NOMO-1 (cell line): ENCODE data around the gene TOM1.

Experiments
- DNase-seq, 2 experiments: peaks; one replicate each; lab custom pipeline; 2025; ENCODE audit not compliant: unreplicated experiment in 2 of 2; lab: John Stamatoyannopoulos, UW

The TOM1 gene

DNA sequence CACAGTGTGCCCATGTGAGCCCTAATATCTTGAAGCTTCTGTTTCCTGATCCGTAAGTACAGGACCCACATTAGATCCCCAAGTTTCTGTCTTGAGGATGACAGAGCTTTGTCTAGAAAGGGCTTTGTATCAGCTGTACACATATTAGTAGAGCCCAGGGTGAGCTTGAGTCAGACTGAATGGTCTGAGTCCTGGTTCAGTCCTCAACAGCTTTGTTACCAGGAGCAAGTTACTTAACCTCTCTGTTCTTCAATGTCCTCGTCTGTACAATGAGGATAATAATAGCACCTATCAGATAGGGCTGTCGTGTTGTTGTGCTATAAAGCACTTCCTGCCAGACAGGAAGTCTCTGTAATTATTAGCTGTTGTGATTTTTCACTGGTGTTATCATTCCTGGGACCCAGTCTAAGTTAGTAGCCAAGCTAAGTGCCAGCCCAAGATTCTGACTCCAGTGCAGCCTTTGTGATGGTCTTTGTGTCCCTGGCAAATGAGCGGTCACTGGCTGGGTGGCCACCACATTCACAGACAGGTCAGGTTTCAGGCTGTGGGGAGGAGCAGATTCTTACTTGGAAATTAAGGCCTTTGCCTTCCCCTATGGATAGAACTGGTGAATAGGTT is 6.8 kb downstream of the TOM1 start:
- DNase-seq = no peak

DNA sequence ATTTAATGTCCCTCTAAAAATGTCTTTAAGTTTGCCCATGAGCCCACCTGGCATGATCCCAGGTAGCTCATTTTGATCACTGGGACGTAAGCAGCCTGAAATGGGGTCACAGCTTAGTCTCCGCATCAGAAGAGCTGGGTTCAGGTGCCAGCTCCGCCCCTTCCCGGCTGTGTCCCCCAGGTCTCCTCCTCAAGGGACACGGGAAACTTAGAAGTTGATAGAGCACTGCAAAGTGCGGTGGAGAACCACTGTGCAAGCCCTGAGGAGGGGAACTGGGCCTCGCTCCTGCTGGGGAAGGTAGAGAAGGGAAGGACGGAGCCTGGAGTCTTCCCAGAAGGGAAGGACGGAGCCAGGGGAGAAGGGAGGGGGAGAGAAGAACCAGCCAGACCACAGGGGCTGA is 7.7 kb downstream of the TOM1 start:
- DNase-seq = no peak

DNA sequence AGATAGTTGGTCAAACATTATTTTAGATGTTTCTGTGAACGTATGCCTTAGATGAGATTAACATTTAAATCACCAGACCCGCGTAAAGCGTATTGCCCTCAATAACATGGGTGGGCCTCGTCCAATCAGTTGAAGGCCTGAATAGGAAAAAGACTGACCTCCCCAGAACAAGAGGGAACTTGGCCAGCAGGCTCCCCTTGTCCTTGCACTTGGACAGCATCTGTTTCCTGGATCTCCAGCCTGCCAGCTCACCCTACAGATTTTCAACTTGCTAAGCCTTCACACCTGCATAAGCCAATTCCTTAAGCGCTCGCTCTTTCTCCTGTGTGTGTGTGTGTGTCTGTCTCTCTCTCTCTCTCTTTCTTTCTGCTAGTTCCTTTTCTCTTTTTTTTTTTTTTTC is 8.2 kb downstream of the TOM1 start:
- no peak for DNase-seq

DNA sequence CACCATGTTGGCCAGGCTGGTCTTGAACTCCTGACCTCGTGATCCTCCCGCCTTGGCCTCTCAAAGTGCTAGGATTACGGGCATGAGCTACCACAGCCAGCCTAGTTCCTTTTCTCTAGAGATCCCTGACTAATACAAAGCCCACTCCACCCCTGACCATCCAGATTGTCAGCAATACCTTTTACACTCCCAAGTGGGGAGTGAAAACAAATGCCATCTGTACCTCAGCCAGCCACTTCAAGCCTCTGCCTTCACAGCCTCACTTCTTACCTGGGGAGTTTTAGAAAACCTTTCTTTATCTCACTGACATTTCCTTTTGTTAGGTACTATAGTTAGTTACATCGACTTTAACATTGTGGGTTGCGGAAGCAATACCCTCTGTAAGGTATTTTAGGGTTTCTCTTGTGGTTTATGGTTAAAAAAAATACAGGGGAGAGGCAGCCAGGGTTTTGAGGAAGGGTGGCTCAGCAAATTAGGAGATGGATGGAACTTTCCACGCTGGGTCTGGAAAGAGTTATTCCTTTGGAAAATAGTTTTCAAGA is 8.9 kb downstream of the TOM1 start:
- DNase-seq = peak in 1 of 2 experiments; percentile 51

DNA sequence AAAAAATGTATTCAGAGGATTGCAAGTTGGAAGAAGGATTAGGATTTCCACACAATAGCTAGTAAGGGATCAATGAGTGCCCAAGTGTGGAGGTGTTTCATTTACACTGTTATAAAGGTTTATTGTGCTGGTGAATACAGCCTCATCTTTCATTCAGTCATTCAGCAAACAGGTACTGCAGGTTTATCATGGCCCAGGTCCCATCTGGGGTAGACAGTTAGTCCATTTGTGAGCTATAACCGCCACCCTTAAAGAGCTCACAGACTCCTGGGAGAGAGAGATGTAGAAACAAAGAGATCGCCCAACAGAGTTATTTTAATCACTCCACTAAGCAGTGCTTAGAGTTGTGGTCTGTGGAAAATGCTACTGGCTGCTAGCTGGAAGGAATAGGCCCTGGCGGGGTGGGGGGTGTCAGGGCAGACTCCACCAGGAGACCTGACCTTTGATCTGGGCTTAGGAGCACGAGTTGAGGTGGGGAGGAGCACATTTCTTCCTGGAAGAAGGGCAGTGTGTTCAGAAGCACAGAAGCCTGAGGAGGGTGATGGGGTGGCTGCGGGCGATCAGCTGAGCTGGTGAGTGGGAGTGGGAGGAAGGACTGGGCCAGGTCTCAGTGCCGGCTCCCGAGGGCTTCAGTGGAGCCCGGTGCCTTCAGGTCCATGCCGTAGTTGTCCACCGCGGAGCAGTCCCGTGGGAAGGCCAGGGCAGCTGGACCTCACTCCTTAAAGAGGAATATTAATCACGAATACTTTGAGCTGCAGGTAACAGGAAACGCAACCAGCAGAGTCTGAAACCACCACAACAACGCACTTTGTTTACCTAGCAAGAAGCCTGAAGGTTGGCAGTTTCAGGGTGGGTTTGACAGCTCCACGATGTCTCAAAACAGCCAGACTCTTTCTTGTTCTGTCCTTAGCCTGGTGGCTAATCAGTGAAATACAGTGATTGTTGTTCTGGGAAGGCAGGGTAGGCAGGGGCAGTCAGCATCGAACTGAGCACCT is 11.2 kb downstream of the TOM1 start:
- DNase-seq = no peak

DNA sequence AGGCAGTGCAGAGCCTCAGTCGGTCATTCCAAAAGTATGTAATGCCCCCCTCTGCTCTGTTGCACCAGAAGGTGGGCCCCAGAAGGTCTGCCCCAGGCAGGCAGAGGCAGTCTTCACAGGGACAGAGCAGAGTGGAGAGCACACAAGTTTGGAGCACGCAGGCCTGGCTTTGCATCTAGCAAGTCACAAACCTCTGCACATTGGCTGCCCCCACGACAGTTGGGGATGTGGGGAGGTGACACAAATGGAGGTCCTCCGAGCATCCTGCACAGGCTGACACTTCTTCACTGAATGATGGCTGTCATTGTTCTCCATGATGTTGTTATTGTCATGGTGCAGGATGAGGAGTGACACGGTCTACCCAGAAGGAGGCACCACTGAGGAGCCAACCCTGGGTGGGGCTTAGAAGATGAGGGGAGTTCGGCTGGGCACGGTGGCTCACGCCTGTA is 11.9 kb downstream of the TOM1 start:
- no peak for DNase-seq

DNA sequence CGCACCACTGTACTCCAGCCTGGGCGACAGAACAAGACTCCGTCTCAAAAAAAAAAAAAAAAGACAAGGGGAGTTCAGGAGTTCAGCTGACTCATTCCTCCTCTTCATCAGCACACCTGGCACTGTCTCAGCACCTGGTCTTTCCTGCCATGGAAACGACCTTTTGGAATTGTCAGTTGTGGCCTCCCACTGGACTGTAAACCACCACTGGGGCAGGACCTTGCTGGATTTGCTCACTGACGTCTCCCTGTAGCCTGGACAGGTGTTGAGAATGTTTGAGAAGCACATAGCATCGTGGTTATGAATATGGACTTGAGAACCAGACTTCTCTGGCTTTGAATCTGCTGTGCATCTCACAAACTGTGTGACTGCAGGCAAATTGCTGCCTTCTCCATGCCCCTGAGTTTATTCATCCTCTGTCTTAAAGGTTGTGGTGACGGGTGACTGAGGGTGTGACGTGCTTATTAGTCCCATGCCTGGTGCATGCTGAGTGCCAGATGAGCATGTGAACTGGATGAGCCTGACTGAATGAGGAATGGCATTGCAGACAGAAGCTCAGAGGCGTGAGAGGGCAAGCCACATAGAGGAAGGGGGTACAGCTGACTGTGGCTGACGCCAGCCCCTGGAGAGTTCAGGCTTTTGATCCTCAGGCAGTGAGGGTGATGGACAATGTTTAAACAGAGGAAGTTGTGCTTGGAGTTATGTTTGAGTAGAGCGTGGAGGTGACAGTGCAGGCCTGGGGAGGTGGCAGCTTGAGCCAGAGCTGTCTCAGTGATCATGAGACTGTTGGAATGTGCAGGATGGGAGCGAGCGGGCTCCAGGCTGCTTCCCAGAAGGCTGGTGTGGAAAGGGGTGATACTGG is 12.7 kb downstream of the TOM1 start:
- DNase-seq = no peak

DNA sequence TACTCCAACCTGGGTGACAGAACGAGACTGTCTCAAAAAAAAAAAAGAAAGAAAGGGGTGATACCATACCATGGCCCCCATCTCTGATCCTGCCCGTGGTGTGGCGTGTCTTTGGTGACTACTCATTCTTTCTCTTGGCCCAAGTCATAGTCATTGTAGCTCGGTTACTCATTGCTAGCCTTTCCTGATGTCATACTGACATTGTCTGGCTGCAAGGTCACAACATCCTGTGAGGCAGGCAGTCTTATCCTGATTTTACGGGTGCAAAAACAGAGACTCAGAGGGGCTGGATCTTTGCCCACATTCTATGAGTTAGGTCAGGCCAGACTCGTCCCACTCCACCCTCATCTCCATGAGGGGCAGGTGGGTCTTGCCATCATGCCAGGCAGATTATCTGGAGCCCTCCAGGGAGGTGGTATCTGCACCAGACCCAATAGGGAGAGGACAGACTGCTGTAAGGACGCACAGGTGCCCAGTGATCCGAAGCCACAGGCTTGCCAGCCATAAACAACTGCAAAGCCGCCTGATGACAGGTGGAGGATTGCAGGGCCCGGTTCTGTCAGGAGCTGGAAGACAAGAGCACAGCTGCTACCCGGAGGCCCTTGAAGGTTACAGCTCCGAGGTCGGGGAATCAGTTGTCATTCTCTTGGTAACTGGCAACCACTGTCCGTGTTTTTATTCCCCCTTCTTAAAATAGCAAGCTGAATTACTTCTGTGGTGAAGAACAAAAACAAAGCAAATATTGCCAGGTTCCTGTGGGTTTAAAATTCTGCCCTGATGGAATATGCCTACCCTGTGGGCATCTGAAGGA is 13.8 kb downstream of the TOM1 start:
- DNase-seq = no peak

DNA sequence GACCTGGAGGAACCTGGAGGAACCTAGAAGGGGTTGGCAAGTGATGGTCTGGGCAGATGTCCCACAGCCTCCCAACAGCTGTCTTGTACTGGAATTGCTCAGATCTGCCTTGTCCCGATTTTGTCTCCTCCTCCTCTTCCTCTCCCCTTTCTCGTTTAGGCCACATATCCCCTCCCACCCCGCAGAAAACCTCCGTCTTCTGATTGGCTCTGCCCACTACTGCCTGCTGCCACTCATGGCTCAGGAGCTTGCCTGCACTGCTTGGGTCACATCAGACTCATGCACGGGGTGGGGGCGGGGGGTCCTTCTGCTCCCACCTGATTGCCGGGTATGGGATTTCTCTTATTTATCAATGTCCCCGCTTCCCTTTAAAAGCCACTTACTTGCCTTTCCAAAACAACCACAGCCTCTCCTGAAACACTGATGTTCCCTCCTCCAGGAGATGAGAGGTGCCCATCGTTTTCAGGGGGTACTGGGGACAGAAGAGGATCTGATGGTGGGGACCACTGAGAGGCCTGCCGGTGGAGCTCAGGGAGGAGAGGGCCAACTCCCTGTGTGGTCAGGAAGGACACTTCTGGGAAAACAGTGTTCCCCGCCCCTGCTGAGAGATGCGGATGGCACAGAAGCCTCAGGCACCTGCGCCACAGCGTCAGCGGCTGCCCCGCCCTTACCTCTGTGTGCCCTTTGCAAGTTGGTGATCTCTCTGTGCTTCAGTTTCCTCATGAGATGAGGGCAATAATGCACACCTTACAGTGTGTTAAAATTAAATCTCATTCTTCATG is 14.7 kb downstream of the TOM1 start:
- no peak for DNase-seq

DNA sequence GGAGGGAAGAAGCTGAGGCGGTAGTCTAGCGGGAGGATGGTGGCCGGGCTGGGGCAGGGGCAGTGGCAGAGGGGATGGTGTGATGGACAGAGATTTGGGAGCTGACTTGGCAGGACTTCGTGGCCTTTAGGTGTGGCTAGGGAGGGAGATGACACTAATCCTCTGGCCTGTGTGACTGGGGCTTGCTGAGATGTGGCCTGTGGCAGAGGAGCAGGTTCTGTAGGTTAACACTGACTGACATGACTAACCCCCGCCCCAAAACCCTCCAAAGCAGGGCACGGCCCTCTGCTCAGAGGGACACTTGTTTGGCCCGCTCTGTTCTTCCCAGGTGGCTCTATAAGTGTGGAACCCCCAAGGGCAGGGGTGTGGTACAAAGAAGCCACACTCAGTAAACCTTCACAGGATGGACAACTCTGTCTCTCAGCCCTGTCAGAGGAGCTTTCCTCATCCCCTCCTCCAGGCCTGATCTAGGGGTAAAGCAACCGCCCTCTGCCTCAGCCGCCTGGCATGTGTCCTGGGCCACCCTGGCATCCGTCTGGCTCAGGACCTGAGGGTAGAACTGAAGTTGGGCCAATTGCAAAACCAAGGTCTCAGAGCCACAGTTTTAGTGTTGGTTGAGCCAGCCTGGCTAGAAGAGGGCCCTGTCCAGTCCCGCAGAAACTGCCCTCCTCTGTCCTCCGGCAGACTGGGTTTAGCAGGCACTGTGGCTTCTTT is 15.6 kb downstream of the TOM1 start:
- DNase-seq = no peak

DNA sequence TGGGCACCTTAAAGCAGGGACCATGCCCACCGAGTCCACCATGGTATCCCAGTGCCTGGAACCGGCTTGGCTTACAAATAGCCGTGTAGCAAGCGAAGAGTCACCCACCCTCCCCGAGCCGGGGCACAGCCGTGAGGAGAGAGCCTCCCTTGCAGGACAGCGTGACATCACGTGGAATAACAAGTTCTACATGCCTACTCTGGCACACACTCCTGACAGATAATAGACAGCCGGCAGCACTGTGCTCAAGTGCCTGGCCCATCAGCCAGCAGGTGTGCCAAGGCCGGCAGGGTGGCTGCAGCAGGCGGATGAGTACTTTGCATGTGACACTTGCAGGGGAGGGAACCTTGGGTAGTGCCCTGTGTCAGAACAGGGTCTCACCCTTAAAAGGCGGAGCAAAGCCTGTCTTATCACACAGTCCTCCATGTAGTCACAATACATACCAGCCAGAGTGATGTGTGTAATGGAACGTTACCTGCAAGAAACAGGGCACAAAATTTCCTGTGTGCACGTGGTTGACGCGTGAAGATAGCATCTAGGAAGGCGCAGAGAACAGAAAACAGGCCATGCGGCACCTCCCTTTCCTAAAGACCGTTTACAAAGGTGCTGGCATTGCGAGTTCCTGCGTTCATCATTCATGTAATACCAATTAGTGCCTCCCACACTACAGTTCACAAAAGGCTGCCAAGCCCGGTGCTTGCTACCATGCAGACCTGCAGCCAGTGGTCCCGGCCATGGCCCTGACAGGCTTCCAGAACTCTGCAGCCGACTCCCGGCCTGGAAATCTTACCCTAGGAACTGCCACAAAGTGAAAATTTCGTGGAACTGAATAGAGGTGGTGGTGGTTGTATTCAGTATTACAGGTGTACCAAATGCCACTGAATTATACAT is 16.4 kb downstream of the TOM1 start:
- DNase-seq = no peak

DNA sequence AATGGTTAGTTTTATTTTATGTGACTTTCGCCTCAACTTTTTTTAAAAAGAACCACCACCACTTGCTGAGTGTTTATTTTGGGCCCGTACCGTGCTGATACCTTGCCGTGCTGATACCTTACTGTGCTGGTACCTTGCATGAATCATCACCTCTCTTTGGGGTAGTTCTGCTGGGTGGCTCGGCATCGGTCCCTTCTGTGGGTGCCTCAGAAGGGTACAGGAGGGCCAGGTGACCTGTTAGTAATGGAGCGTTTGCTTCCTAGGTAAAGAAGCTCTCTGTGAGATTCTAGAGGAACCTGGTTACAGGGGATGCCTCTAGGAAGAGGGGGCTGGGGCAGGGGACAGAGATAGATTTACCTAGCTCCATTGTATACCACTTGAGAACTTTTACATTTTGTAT is 17.1 kb downstream of the TOM1 start:
- no peak for DNase-seq

DNA sequence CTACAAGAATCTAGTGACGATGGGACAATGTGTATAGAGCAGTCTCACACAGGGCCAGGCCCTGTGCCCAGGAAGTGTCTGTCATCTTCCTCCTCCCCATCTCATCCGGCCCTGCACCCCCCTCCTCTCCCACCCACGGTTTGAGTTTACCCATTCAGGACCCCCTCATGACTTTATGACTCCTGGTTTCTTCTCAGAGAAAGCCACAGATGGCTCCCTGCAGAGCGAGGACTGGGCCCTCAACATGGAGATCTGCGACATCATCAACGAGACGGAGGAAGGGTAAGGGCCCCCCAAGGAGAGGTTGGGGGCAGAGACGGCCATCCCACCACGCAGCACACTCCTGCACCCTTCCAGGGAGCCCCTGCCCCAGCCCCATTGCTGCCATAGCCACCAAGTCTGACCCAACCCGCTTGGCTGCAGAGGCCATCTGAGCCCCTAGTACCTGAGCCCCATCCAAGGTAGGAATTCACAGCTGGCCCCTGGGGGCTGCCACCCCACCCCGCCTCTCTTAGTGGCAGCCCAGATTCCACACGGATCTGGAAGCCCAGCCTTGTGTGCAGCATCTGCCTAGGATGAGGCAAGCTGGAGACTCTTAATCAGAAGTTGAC is 18.1 kb downstream of the TOM1 start:
- DNase-seq = no peak

DNA sequence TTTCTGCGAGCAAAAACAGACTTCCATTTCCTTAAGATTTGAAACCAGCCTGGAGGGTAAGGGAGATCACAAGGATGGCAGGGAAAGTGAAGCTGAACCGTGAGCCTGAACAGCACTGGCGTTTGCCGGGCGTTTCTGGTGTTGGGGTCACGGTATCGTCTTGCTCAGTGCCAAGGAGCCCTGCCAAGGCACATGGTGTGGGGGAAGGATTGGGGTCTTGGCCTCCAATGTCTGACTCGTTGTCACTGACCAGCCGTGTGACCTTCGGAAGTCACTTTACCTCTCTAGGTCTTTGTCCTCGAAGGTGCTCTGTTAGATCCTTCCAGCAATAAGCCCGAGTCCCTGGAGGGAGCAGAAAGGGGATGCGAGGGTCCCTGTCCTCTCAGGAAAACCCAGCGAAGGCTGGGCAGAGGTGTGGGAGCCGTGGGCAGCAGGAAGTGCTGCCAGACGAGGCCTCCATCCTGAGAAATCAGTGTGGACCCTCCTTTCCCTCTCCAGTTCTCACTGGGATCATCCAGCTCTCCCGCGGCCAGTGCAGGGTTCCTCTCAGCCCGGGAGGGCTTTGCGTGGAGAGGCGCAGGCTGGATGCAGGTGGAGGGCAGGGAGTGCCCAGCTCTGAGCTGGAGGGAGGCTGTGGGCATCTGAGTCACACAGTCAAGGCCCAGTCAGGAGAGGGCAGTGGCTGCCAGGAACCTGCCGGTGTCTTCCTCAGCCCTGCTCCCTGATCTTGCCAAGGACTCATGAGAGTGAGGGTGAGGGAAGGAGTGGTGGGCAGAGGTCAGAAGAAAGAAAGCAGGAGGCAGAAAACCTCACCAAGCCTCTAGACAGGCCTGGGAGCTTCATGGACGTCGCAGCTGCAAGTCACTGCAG is 18.9 kb downstream of the TOM1 start:
- DNase-seq = no peak

DNA sequence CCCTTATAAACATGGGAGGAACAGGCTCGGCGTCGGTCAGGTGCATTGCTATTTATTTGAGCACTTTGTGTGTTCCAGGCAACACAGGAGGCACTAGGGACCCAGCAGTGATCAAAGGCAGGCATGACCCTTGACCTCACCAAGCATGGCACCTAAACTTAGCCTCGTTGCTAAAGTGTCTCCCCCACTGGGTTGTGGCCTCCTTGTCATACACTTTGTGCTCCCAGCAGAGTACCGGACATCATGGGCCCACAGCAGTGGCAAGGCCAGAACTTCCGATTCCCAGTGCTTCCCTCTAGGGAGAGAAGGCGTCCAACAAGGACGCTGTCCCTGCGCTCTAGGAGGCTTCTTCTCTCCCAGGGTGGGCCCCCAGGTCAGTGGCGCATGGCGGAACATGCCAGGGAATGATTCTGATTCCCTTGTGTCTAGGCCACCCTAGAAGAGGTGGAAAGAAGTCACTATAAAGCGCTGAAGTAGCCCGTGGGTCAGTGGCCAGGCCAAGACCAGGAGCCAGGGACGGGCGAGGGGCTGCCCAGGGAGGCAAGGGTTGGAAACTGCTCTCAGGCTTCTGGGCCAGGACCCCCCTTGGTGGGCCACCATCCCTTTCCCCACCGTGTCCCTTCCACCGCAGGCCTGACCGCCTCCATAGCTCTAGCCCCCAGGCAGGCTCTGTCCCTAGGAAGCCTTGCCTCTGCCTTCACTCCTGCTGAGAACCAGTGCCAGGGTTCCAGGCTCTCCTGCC is 19.7 kb downstream of the TOM1 start:
- DNase-seq = no peak

DNA sequence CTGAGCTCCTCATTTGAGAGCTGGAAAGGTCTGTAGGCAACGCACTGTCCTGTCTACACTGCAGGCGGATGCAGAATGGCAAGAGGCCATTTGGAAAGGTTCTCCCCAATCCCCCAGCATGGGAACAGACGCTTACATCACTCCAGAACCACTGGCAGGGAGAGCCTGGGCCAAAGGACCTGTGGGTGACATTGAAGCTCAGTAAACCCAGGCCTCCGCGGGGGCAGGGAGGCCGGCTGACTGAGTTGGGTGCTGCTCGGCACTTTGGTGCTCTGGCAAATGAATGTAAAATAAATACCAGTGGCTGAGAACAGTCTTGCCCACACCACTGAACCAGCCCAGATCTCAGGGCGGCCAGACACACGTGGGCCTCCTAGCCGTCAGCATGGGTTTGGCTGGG is 22.4 kb downstream of the TOM1 start:
- no peak for DNase-seq
